SU-DHL-6 (cell line): Measurements from ENCODE around the gene BNC2.

Experiments used
- CTCF ChIP-seq: fragments of 200-600 bp; sonication (generic); IDR thresholded peaks from one replicate; pipeline ENCODE4 v1.5.1; 2017; ENCODE audit warnings: antibody characterized with exemption, mild to moderate bottlenecking, low read length, moderate library complexity; ENCODE audit not compliant: insufficient read depth, poor library complexity, severe bottlenecking
- EZH2phosphoT487 ChIP-seq: fragments of 200-600 bp; sonication (generic), shearing (Covaris generic); conservative IDR thresholded peaks from 2 replicates; pipeline ENCODE4 v1.6.1; 2018; ENCODE audit warnings: mild to moderate bottlenecking, antibody characterized with exemption, low read length, moderate library complexity, mixed read lengths

GRCh38 chr9:16898464-16898863 is 28.0 kb upstream of the BNC2 start:
- TF ChIP-seq CTCF = no peak
- no peak for TF ChIP-seq EZH2phosphoT487
